ENCODE measurements around the gene ASB3.
"Not testable (repeated sequence)": the region's sequence is repeated elsewhere in the genome, so short reads cannot be mapped to it uniquely, and the experiment has no call there.

ASB3 gene, protein sequence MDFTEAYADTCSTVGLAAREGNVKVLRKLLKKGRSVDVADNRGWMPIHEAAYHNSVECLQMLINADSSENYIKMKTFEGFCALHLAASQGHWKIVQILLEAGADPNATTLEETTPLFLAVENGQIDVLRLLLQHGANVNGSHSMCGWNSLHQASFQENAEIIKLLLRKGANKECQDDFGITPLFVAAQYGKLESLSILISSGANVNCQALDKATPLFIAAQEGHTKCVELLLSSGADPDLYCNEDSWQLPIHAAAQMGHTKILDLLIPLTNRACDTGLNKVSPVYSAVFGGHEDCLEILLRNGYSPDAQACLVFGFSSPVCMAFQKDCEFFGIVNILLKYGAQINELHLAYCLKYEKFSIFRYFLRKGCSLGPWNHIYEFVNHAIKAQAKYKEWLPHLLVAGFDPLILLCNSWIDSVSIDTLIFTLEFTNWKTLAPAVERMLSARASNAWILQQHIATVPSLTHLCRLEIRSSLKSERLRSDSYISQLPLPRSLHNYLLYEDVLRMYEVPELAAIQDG

DNA sequence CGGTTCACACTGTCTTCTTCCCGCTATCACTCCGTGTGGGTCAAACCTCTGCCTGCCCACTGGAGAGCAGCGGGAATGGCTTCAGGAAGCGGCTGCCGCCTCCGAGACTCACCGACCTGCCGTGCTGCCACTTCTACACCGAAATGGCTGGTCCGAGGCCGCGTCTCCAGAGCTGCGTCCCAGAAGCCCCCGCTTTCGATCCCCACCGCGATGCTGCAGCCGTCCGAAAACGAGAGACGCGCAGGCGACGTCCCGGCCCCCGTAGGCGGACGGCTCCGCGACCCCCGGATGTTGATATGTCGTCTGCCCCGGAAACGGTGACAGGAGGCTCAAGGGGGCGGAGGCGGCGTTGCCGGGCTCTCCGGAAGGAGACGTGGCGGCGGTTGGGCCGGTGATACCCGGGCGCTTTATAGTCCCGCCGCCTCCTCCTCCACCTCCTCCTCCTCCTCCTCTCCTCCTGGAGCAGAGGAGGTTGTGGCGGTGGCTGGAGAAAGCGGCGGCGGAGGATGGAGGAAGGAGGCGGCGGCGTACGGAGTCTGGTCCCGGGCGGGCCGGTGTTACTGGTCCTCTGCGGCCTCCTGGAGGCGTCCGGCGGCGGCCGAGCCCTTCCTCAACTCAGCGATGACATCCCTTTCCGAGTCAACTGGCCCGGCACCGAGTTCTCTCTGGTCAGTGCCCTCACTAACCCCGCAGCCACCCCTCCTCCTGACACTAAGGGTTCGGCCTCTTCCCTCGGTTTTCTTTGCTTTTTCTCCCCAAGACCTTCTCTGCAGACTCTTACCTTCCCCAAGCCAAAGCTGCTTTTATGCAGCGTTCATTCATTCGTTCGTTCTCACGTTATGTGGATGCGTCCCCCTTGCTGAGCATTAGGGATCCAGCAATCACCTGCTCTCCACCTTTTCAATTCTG, at the start of gene ASB3, which contains the start of gene ERLEC1:
Gene ASB3, minus strand, starts transcription at position 249 of the 909 bp plus-strand sequence. CDS start 21,381 bp downstream, outside the sequence.
Gene ERLEC1, plus strand, starts transcription at position 340 of the 909 bp plus-strand sequence. Its CDS starts 167 bp downstream, at position 507.
- peak; percentile 90 for DNase-seq (ENCODE audit: low spot score)

DNA sequence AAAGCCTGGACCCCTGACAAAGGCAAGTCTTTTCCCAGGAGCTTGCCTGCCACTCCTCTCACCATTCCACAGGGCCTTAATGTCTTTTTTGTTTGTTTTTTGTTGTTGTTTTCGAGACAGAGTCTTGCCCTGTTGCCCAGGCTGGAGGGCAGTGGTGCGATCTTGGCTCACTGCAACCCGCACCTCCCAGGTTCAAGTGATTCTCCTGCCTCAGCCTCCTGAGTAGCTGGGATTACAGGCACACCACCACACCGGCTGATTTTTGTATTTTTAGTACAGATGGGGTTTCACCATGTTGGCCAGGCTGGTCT, 43.2 kb upstream of the ASB3 start:
- DNase-seq (ENCODE audit: low spot score): not testable (repeated sequence)

DNA sequence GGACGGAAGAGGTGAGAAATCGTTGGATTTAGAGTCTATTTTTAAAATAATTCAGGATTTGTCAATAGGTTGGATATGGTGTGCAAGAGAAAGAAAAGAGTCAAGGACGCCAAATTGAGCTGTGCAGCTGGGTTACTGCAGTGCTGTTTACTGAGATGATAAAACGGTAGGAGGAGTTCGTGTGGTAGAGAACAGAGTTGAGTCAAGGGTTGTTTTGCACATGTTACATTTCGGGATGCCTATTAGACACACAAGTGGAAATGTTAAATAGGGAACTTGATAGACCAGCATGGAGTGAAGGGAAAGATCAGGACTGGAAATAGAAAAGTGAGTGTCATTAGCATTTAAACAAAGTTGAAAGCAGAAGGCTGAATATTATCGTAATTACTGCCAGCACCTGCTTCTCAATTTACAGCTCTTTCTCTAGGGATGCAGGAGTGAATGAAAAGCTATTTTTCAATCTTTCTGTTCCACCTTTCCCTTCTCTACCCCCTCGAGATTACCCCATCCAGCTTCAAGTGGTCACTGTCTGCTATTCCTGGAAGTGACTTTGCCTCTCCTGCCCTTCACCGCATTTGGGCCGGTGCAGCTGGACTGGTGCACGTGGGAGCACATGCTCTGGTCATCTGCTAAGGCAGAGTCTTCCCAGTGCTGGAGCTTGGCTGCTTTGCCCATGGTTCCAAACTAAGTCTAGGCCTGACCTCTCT, 42.7 kb upstream of the ASB3 start:
- no peak for DNase-seq (ENCODE audit: low spot score)

DNA sequence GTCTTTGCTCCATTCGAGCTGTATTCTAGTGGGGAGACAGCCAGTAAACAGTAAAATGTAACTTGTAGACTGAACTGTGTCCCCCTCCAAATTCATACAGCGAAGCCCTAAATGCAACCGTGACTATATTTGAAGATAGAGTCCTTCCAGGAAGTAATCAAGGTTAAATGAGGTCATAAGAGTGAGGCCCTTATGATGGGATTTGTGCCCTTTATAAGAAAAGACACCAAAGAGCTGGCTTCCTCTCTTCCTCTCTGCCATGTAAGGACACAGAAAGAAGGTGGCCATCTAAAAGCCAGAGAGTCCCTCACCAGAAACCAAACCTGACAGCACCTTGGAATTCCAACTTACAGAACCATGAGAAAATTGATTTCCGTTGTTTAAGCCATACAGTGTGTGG, 41.6 kb upstream of the ASB3 start:
- no peak for DNase-seq (ENCODE audit: low spot score)

DNA sequence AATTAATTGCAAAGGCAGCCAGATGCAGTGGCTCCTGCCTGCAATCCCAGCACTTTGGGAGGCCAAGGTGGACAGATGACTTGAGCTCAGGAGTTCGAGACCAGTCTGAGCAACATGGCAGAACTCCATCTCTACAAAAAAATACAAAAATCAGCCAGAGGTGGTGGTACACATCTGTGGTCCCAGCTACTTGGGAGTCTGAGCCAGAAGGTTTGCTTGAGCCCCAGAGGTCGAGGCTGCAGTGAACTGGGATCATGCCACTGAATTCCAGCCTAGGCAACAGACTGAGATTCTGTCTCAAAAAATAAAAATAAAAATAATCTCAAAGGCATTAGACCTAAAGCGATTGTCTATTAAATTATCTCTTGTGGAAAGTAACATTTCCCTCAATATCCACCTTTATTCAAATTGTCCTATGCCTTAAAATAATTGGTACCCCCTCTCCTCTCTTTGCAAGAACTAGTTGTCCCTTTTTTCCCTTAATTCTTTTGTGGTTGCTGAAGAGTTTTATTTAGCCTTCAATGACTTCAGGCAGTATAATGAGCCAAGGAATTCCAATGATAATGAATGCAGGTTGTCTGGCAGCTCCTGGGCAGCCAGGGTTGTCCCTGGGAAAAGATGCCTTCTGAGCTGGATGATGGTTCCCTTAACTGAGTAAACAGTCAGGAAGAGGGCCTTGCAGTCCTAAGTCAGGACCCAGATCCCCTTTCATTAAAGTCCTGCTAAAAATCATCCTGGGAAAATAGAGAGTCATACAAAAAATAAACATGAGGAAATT, 40.8 kb upstream of the ASB3 start:
- DNase-seq (ENCODE audit: low spot score): no peak

DNA sequence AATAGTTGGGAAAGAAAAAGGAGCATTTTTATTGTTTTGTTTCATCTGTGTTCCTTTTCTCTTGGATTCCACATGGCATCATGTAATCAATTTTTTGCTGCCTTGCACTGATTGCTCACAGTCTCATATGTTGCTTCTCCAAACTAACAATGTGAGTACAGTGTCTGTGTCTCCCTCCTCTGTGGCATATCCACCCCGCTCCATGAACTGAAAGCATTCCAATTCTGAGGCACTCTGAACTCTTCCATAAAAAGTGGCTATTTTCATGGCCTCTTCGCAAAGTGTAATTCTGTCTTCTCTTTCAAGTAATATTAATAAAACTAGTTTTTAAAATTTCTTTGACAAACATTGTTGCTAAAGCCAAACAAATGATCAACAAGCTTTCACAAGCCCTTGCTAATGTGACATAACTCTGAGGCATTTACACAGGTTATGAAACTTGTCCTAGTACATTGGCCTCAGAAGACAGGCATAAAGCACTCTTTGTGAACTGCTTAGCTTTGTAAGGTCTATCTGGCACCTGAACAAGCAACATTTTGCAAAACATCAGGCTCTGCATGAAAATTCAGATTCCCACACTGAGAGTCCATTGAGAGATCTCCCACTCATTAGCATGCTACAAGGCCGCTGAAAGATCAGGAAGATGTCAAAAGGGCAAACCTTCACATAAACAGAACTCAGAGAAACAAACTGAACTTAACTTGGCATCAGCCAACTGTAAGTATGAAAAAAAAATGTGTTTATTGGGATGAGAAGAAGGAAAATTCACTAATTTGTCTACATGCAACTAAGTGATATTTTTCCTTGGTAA, 40.0 kb upstream of the ASB3 start:
- no peak for DNase-seq (ENCODE audit: low spot score)

DNA sequence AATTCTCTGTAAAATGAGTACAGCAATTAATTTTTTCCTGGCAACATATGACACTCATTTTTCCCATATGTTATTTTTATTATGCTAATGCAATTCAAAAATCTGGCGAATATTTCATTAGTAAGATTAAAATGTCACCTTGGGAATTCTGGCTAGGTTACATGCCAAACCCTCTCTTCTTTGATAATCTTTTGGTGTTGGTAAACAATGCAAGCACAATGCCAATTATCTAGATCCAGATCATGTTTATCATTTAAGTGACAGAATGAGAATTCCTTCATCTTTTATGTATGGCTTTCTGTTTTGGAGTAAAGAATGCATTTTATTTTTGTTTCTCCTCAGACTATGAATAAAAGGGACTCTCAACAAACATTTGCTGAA, 39.3 kb upstream of the ASB3 start:
- no peak for DNase-seq (ENCODE audit: low spot score)

DNA sequence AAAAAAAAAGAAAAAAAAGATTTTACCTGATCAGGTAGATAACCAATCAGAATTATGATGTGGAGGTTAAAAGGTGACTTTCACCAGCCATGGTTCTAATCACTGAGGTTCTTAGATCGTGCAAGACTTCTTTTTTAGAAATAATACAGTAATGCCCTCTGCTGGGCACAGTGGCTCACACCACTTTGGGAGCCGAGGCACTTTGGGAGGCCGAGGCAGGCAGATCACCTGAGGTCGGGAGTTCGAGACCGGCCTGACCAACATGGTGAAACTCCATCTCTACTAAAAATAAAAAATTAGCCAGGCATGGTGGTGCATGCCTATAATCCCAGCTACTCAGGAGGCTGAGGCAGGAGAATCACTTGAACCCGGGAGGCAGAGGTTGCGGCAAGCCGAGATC, 36.9 kb upstream of the ASB3 start:
- not testable (repeated sequence) for DNase-seq (ENCODE audit: low spot score)

DNA sequence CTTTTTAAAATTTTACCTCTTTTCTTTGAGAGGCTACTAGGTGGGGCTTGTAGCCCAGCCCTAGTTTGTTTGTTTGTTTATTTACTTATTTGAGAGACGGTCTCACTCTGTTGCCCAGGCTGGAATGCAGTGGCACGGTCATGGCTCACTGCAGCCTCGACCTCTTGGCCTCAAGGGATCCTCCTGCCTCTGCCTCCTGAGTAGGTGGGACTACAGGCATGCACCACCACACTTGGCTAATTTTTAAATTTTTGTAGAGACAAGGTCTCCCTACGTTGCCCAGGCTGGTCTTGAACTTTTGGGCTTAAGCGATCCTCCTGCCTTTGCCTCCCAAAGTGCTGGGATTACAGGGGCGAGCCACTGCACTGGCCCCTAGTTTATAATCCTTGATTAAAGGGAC, 35.1 kb upstream of the ASB3 start:
- no peak for DNase-seq (ENCODE audit: low spot score)

DNA sequence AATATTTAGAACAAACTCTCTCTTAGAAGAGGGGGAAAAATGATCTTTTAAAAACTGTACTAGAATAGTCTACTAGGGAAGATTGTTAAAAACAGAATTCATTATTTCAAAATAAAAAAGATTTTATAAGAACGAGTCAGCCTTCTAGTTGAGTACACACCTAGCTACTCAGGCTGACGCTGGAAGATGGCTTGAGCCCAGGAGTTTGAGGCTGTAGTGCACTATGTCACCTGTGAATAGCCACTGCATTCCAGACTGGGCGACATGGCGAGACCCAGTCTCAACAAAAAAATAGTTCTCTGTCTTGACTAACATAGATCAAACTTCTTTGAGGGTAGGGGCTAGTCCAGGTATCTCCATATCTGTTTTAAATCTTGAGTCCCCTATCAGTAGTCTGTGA, 34.0 kb upstream of the ASB3 start:
- DNase-seq (ENCODE audit: low spot score): no peak

DNA sequence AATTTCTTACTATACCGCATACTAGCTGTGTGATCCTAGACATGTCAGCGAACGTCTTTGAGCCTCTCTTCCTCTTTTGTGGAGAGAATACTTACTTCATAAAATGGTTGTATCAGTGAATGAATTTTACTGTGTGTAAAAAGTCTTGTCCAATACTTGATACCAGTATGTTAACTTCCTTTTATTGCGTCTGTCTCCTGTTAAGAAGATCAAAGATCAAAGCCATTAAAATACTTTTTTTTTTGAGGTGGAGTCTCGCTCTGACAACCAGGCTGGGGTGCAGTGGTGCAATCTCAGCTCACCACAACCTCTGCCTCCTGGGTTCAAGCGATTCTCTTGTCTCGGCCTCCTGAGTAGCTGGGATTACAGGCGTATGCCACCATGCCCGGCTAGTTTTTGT, 33.3 kb upstream of the ASB3 start:
- DNase-seq (ENCODE audit: low spot score): no peak

DNA sequence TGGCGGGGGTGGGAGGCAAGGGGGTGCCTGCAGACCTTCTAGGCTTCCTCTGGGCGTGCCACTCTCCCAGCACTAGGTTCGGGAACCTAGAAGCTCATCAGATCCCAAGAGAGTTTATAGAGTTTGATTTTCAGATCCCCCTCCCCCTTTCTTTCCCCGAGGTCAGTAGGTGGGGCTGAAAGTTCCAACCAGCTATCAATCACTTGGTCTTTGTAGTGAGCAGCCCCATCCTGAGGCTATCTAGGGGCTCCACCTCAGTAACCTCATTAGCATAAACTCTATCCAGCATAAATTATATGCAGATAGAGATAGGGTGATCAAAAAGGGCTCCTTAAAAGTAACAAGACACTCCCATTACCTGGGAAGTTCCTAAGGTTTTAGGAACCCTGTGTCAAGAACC, 32.9 kb upstream of the ASB3 start:
- no peak for DNase-seq (ENCODE audit: low spot score)

DNA sequence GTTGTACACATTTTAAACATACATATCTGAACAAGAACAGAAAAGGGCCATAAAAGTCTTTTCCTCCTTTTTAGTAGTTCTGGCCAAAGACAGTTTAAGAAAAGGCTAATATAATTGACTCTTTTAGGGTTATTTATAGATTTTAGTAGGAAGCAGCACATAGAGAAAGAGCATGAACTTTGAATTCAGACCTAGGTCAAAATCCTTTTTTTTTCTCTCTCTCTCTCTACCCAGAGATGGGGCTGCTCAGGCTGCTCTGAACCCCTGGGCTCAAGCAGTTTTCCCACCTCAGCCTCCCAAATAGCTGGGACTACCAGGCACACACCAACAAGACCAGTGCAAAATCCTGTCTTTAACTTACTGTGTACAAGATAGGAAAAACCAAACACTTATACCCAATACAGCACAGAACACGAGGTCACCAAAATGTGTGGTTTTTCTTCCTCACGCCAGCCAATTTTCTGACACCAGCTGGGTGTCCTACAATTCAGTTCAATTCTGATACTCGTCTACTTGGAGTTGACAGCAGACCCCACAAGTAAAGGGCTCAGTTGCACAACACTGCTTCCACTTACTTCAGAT, 32.2 kb upstream of the ASB3 start:
- DNase-seq (ENCODE audit: low spot score): no peak

DNA sequence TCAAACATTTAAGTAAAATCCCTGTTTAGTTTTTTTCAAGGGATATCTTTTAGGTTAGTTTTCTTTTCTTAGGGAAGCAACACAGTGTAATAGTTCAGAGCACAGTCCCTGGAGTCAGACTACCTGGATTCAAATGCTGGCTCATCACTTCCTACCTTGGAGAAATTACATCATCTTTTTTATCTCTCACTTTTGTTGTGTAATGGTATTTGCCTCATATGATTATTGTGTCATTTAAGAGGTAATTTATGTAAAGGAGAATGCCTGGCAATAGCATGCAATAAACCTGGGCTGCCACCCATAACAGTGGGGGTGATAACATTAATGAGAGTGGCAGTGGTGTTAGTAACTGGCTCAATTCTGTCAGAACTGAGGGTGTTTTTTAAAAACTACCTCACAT, 26.4 kb upstream of the ASB3 start:
- no peak for DNase-seq (ENCODE audit: low spot score)

DNA sequence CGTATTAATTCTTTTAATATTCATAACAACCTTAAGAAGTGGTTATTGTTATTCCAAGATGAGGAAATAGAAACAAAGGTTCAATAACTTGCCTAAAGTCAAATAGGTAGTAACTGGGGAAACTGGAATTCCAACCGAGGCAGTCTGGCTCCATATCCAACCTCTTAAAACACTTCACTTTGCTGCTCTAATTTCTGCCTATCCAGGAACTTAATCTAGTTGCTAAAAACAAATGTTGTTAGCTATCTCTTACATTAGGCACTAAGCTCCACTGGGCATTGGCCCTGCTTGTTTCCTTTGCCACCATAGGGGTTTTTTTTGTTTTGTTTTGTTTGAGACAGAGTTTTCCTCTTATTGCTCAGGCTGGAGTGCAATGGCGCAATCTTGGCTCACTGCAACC, 24.8 kb upstream of the ASB3 start:
- no peak for DNase-seq (ENCODE audit: low spot score)

DNA sequence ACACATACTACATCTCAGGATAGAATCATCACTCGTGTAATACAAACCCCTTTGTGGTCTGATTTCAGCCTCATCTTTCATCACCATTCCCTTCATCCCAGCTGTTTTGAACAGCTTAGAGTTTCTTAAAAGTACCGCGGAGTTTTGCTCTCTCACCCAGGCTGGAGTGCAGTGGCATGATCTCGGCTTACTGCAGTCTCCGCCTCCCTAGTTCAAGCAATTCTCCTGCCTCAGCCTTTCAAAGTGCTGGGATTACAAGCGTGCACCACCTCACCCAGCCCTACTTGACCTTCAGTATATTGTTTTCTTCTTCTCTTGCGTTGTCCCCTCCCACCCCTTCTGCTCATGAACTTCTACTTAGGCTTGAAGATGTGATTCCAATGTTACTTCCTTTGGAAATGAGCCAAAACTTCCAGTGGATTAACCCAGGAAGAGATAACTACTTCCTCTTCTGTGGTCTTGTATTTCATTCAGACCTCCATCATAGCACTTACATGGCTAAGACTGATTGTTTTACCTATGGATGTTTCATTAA, 15.9 kb upstream of the ASB3 start:
- no peak for DNase-seq (ENCODE audit: low spot score)

DNA sequence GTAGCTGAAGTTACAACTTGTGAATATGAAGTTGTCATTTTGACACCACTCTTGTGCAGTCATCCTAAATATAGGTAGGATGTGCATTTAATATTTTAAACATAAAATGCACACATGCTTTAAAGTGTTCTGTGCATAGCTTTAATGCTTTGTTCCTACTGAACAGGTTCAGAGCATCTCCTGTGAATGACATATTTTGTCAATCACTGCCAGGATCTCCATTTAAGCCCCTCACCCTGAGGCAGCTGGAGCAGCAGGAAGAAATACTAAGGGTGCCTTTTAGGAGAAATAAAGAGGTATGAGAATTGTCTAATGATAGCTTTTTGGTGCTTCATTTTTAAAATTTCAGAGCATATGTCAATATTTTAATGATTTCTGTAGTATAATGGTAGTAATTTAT, 14.8 kb upstream of the ASB3 start:
- no peak for DNase-seq (ENCODE audit: low spot score)

DNA sequence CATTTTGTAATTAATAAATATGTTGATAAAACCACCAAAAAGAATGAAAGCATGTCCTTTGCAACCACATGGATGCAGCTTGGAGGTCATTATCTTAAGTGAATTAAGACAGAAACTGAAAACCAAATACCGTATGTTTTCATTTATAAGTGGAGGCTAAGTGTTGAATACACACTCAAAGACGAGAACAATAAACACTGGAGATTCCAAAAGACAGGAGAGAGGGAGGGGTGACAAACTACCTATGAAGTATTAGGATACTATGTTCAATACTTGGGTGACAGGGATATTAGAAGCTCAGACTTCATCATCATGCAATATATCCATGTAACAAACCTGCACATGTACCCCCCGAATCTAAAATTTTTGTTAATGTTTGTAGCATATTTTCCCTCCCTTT, 7.1 kb upstream of the ASB3 start:
- DNase-seq (ENCODE audit: low spot score): no peak

DNA sequence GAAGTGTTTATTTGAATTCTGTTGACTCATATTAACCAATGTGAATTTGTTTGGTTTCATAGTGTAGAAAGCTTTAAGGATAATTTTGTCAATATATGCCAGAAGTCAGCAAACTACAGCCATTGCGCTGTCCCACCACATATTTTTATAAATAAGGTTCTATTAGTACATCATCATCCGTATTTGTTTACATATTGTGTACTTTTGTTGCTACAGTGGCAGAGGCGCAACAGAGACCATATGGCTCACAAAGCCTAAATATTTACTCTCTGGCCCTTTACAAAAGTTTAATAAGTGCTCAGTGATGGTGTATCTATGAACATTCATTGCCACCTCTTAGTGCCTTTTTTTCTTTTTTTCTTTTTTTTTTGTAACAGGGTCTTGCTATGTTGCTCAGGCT, 6.5 kb upstream of the ASB3 start:
- no peak for DNase-seq (ENCODE audit: low spot score)
